Measurements from ENCODE around the gene P2RX6. TPM values are rescaled to one million over a fixed set of nuclear protein-coding genes. Genes with fewer than 3 reads are reported as not detected.

P2RX6 gene
- total and polyA plus RNA-seq, 2 experiments from 2014 or later, result not detected

DNA sequence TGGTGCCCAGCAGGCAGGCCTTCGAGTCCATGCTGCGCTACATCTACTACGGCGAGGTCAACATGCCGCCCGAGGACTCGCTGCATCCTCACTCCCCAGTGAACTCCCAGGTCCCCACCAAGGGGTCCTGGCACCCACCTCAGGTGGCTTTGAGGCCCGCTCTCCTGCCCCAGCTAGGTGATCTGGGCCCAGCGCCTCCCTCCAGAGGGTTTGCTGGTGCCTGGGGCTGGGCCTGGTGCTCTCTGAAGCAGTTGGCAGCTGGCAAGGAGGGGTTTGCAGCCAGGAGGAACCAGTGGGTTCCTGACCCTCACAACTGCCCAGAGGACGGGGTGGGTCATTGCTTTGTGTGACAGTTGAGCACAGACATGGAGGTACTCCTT is 18.9 kb upstream of the P2RX6 start (continued):
- TF ChIP-seq, protein P1, sequence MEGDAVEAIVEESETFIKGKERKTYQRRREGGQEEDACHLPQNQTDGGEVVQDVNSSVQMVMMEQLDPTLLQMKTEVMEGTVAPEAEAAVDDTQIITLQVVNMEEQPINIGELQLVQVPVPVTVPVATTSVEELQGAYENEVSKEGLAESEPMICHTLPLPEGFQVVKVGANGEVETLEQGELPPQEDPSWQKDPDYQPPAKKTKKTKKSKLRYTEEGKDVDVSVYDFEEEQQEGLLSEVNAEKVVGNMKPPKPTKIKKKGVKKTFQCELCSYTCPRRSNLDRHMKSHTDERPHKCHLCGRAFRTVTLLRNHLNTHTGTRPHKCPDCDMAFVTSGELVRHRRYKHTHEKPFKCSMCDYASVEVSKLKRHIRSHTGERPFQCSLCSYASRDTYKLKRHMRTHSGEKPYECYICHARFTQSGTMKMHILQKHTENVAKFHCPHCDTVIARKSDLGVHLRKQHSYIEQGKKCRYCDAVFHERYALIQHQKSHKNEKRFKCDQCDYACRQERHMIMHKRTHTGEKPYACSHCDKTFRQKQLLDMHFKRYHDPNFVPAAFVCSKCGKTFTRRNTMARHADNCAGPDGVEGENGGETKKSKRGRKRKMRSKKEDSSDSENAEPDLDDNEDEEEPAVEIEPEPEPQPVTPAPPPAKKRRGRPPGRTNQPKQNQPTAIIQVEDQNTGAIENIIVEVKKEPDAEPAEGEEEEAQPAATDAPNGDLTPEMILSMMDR (conservative IDR thresholded peaks at IDR 0.05; ENCODE audit: low read depth in 2 of 2), result no peak
- TF ChIP-seq, protein P2, sequence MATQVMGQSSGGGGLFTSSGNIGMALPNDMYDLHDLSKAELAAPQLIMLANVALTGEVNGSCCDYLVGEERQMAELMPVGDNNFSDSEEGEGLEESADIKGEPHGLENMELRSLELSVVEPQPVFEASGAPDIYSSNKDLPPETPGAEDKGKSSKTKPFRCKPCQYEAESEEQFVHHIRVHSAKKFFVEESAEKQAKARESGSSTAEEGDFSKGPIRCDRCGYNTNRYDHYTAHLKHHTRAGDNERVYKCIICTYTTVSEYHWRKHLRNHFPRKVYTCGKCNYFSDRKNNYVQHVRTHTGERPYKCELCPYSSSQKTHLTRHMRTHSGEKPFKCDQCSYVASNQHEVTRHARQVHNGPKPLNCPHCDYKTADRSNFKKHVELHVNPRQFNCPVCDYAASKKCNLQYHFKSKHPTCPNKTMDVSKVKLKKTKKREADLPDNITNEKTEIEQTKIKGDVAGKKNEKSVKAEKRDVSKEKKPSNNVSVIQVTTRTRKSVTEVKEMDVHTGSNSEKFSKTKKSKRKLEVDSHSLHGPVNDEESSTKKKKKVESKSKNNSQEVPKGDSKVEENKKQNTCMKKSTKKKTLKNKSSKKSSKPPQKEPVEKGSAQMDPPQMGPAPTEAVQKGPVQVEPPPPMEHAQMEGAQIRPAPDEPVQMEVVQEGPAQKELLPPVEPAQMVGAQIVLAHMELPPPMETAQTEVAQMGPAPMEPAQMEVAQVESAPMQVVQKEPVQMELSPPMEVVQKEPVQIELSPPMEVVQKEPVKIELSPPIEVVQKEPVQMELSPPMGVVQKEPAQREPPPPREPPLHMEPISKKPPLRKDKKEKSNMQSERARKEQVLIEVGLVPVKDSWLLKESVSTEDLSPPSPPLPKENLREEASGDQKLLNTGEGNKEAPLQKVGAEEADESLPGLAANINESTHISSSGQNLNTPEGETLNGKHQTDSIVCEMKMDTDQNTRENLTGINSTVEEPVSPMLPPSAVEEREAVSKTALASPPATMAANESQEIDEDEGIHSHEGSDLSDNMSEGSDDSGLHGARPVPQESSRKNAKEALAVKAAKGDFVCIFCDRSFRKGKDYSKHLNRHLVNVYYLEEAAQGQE (IDR thresholded peaks at IDR 0.05; ENCODE audit: unreplicated experiment), result no peak
- no peak for TF ChIP-seq ZNF114 (CRISPR knock-in tag; IDR thresholded peaks at IDR 0.05)
- TF ChIP-seq STAT1 (IDR thresholded peaks at IDR 0.05; ENCODE audit: unreplicated experiment), result no peak
- no peak for TF ChIP-seq NANOG (IDR thresholded peaks at IDR 0.05; ENCODE audit: borderline replicate concordance)
- no peak for TF ChIP-seq EZH2 (IDR thresholded peaks at IDR 0.05; ENCODE audit: low read depth, unreplicated experiment)
- no peak for TF ChIP-seq ETS1 (IDR thresholded peaks at IDR 0.05)
- no peak for TF ChIP-seq CREB1 (CRISPR knock-in tag; IDR thresholded peaks at IDR 0.05; ENCODE audit: low read depth)

GRCh38 chr22:20996598-20997535 is 18.1 kb upstream of the P2RX6 start:
- H3K4me2 ChIP-seq, result no peak overlapping the region
- H4K20me1 ChIP-seq (replicated peaks; ENCODE audit: insufficient read depth), result no peaks in the 10 kb centered on the region
- no peak overlapping the region for H3K4me3 ChIP-seq
- no peak overlapping the region for H2AFZ ChIP-seq
- no peak overlapping the region for H3K27ac ChIP-seq (ENCODE audit: low read depth)
- H3K27me3 ChIP-seq (ENCODE audit: insufficient read depth), result no peaks in the 10 kb centered on the region
- H3K79me2 ChIP-seq (replicated peaks; ENCODE audit: insufficient read depth), result no peaks in the 10 kb centered on the region
- Mint-ChIP-seq H3K27ac (no peak overlapping the region), H3K27me3 (ENCODE audit: insufficient read depth, low read depth, poor library complexity) (peaks cover 12% of the 10 kb centered on the region), H3K36me3 (ENCODE audit: low read depth) (peaks cover 22% of the 10 kb centered on the region; the same call in 1 of the 3 replicates), H3K9me3 (no peaks in the 10 kb centered on the region), H3K4me3 (no peak overlapping the region; the same call in 2 of the 3 replicates), H3K4me1 (peaks cover 2% of the 10 kb centered on the region; the same call in 1 of the 3 replicates)
- H3F3A ChIP-seq (replicated peaks; ENCODE audit: low read depth), result 0 out of 2 replicates have a peak, but pooled peaks cover 7% of the 10 kb centered on the region
- H3K4me1 ChIP-seq (ENCODE audit: insufficient read depth), result peaks cover 9% of the 10 kb centered on the region; the same call in 1 of the 2 replicates
- H3K9me2 ChIP-seq (ENCODE audit: insufficient read depth), result no peaks in the 10 kb centered on the region
- no peak for DNase-seq (ENCODE audit: low spot score)
- no peak for ATAC-seq
- no peaks in the 10 kb centered on the region for H3K36me3 ChIP-seq (ENCODE audit: insufficient read depth)
- TF ChIP-seq NANOG (IDR thresholded peaks at IDR 0.05; ENCODE audit: borderline replicate concordance), result no peak
- TF ChIP-seq CREB1 (CRISPR knock-in tag; IDR thresholded peaks at IDR 0.05; ENCODE audit: low read depth), result no peak
- TF ChIP-seq ZNF114 (CRISPR knock-in tag; IDR thresholded peaks at IDR 0.05), result no peak
- TF ChIP-seq EZH2 (IDR thresholded peaks at IDR 0.05; ENCODE audit: low read depth, unreplicated experiment), result no peak
- TF ChIP-seq POLR2AphosphoS5 (IDR thresholded peaks at IDR 0.05; ENCODE audit: low read depth), result no peak
- no peak for TF ChIP-seq STAT1 (IDR thresholded peaks at IDR 0.05; ENCODE audit: unreplicated experiment)
- TF ChIP-seq ETS1 (IDR thresholded peaks at IDR 0.05), result no peak
- TF ChIP-seq, protein P2 (IDR thresholded peaks at IDR 0.05; ENCODE audit: unreplicated experiment), result no peak
- TF ChIP-seq EZH2phosphoT487 (IDR thresholded peaks at IDR 0.05; ENCODE audit: unreplicated experiment), result no peak
- TF ChIP-seq, protein P1 (conservative IDR thresholded peaks at IDR 0.05; ENCODE audit: low read depth in 2 of 2), result no peak
